IMR-90 (cell line): ENCODE measurements around the gene CYP19A1. TPM values are rescaled to one million over a fixed set of nuclear protein-coding genes. Genes with fewer than 3 reads are reported as not detected.

Source experiments
- ATAC-seq: fragments of 200-7000 bp; cut with Tn5 transposase; 2 replicates; pipeline ENCODE4 v1.9.1; 2020; ENCODE audit warnings: low read depth, mild to moderate bottlenecking, moderate library complexity
- BruUV-seq: library from RNA; stranded (reverse); fragments of 400-500 nt; replicated peaks from 2 replicates; lab custom pipeline; 2021; lab: Mats Ljungman, UMichigan
- CTCF ChIA-PET: fragments of 300-600 bp; formaldehyde crosslinking; extraction: SDS; loops from one replicate; lab custom pipeline; 2021; ENCODE audit warnings: antibody characterized with exemption; lab: Yijun Ruan, JAX
- POLR2A ChIA-PET: fragments of 300-600 bp; sonication (Branson Sonifier 250); formaldehyde crosslinking; loops from one replicate; lab custom pipeline; 2022; ENCODE audit warnings: antibody characterized with exemption; ENCODE audit not compliant: unreplicated experiment; lab: Charles Lee
- DNase-seq: peaks from one replicate; pipeline ENCODE4 v3.0.0; 2013
- H2AFZ ChIP-seq: replicated peaks from 2 replicates; pipeline ENCODE3; 2013; ENCODE audit warnings: low read length, mild to moderate bottlenecking; ENCODE audit not compliant: poor library complexity
- H2AK5ac ChIP-seq: 2 replicates; pipeline ENCODE4 v1.6.1; 2013; ENCODE audit warnings: low read depth, low read length, inconsistent platforms
- H2AK9ac ChIP-seq: replicated peaks from 2 replicates; pipeline ENCODE3; 2013; ENCODE audit warnings: mild to moderate bottlenecking, low read depth, low read length, moderate library complexity; ENCODE audit not compliant: poor library complexity
- H2BK120ac ChIP-seq: 2 replicates; pipeline ENCODE4 v1.6.1; 2013; ENCODE audit warnings: low read depth, low read length, inconsistent platforms
- H2BK15ac ChIP-seq: 3 replicates; pipeline ENCODE4 v1.6.1; 2013; ENCODE audit warnings: low read depth, low read length, inconsistent platforms
- H2BK20ac ChIP-seq: 2 replicates; pipeline ENCODE4 v1.6.1; 2013; ENCODE audit warnings: low read depth, mild to moderate bottlenecking, inconsistent platforms, low read length, moderate library complexity
- H2BK5ac ChIP-seq: 2 replicates; pipeline ENCODE4 v1.6.1; 2013; ENCODE audit warnings: mild to moderate bottlenecking, low read depth, low read length, inconsistent platforms; ENCODE audit not compliant: poor library complexity, severe bottlenecking
- H3K14ac ChIP-seq: replicated peaks from 2 replicates; pipeline ENCODE4 v1.6.1; 2013; ENCODE audit warnings: low read depth, low read length, inconsistent platforms
- H3K18ac ChIP-seq: 2 replicates; pipeline ENCODE4 v1.6.1; 2013; ENCODE audit warnings: low read depth, low read length, control low read depth
- H3K23ac ChIP-seq: 2 replicates; pipeline ENCODE4 v1.6.1; 2013; ENCODE audit warnings: low read depth, low read length, inconsistent platforms
- H3K27ac ChIP-seq: 2 replicates; pipeline ENCODE4 v1.5.1; 2013; ENCODE audit warnings: mild to moderate bottlenecking, control low read depth, low read length; ENCODE audit not compliant: insufficient read depth
- H3K27me3 ChIP-seq: 2 replicates; pipeline ENCODE4 v1.6.1; 2013; ENCODE audit warnings: low read length; ENCODE audit not compliant: control insufficient read depth, insufficient read depth
- H3K36me3 ChIP-seq: 2 replicates; pipeline ENCODE4 v1.6.1; 2013; ENCODE audit warnings: low read length, mixed read lengths; ENCODE audit not compliant: control insufficient read depth, insufficient read depth
- H3K4ac ChIP-seq: 2 replicates; pipeline ENCODE4 v1.6.1; 2013; ENCODE audit warnings: low read depth, low read length, inconsistent platforms
- H3K4me1 ChIP-seq: 2 replicates; pipeline ENCODE4 v1.6.1; 2013; ENCODE audit warnings: low read length, mixed read lengths; ENCODE audit not compliant: control insufficient read depth, insufficient read depth
- H3K4me2 ChIP-seq: 2 replicates; pipeline ENCODE4 v1.6.1; 2013; ENCODE audit warnings: low read depth, mild to moderate bottlenecking, control low read depth, low read length, moderate library complexity
- H3K4me3 ChIP-seq: 2 replicates; pipeline ENCODE4 v1.5.1; 2013; ENCODE audit warnings: low read depth, mild to moderate bottlenecking, control low read depth, low read length, moderate library complexity; ENCODE audit not compliant: insufficient read depth
- H3K56ac ChIP-seq: 2 replicates; pipeline ENCODE4 v1.6.1; 2013; ENCODE audit warnings: low read length, inconsistent platforms; ENCODE audit not compliant: insufficient read depth; ENCODE audit errors: extremely low read depth
- H3K79me1 ChIP-seq, 2 experiments: 2 replicates each; pipeline ENCODE4 v1.6.1; 2013; ENCODE audit warnings: low read length in 2 of 2, inconsistent platforms in 1 of 2, low read depth in 1 of 2
- H3K9ac ChIP-seq: 2 replicates; pipeline ENCODE4 v1.6.1; 2013; ENCODE audit warnings: low read depth, low read length, control low read depth
- H3K9me1 ChIP-seq: 2 replicates; pipeline ENCODE4 v1.6.1; 2013; ENCODE audit warnings: low read length, inconsistent platforms; ENCODE audit not compliant: insufficient read depth
- H3K9me3 ChIP-seq: 2 replicates; pipeline ENCODE4 v1.6.1; 2013; ENCODE audit warnings: low read length; ENCODE audit not compliant: control insufficient read depth, insufficient read depth
- H4K20me1 ChIP-seq: 2 replicates; pipeline ENCODE4 v1.6.1; 2013; ENCODE audit warnings: low read length, inconsistent platforms; ENCODE audit not compliant: insufficient read depth
- H4K5ac ChIP-seq: 2 replicates; pipeline ENCODE4 v1.6.1; 2013; ENCODE audit warnings: mild to moderate bottlenecking, low read depth, low read length, control low read depth
- H4K8ac ChIP-seq, 2 experiments: 2 replicates each; pipeline ENCODE4 v1.6.1; 2013; ENCODE audit warnings: low read depth in 2 of 2, low read length in 2 of 2, control low read depth in 1 of 2, inconsistent platforms in 1 of 2
- H4K91ac ChIP-seq: 2 replicates; pipeline ENCODE4 v1.6.1; 2013; ENCODE audit warnings: low read depth, low read length, inconsistent platforms; ENCODE audit not compliant: insufficient read depth
- ELK1 ChIP-seq: fragments of 150-350 bp; IDR thresholded peaks from 2 replicates; pipeline ENCODE4 v1.6.1; 2016; ENCODE audit warnings: low read depth, mild to moderate bottlenecking, low read length, moderate library complexity, borderline replicate concordance
- MAFK ChIP-seq: IDR thresholded peaks from 2 replicates; pipeline ENCODE4 v1.6.1; 2012; ENCODE audit warnings: low read depth, low read length, improper control_type of control experiment
- NFE2L2 ChIP-seq: fragments of 150-350 bp; IDR thresholded peaks from 2 replicates; pipeline ENCODE4 v1.6.1; 2016; ENCODE audit warnings: low read depth, mild to moderate bottlenecking, low read length
- POLR2A ChIP-seq: IDR thresholded peaks from 2 replicates; pipeline ENCODE4 v1.6.1; 2012; ENCODE audit warnings: mild to moderate bottlenecking, low read depth, low read length
- WGBS, 2 experiments: methylation state at CpG; one replicate each; pipeline versions ENCODE4 v1.1.5 to v1.1.7; 2013; ENCODE audit warnings: missing lambda C conversion rate in 2 of 2; ENCODE audit not compliant: insufficient read length in 1 of 2; ENCODE audit errors: extremely low coverage in 2 of 2; 5-methylcytosine and 5-hydroxymethylcytosine counted together
- dilution Hi-C: fragments of 300-500 bp; cut with HindIII; formaldehyde crosslinking; loops from one replicate; pipeline ENCODE4 v1.14.3; 2018; ENCODE audit warnings: low sequenced_read_pairs; ENCODE audit not compliant: unreplicated experiment
- in situ Hi-C: fragments of 300-500 bp; cut with MboI; formaldehyde crosslinking; loops from 3 replicates; pipeline ENCODE4 v1.14.3; 2019; ENCODE audit warnings: low sequenced_read_pairs, inconsistent platforms, mixed read lengths
- intact Hi-C: fragments of 100-400 bp; cut with micrococcal nuclease; formaldehyde crosslinking; loops from 2 replicates; pipeline ENCODE4 v1.10.0; 2022
- polyA plus RNA-seq, 3 experiments: library from polyadenylated mRNA; depleted of rRNA; stranded (reverse); fragments of >200 nt; gene quantifications; 2 replicates each; pipeline ENCODE4 v1.2.3, GENCODE V29; 2012; ENCODE audit warnings: low replicate concordance in 1 of 3
- total RNA-seq: library from RNA; depleted of rRNA; stranded (reverse); fragments of >200 nt; gene quantifications from 2 replicates; pipeline ENCODE4 v1.2.3, GENCODE V29; 2012

The CYP19A1 gene
- total and polyA plus RNA-seq, 2 of the 4 experiments (the other 2 are of a cell fraction), result not detected

GRCh38 chr15:51342227-51342999 is 4.0 kb upstream of the CYP19A1 start:
- Histone ChIP-seq H2BK20ac (no peak overlapping the region), H4K8ac (no peak overlapping the region), H3K27ac (no peak overlapping the region), H2AFZ (no peak overlapping the region), H3K4me2 (no peak overlapping the region; the same call in 1 of the 2 replicates), H2AK5ac (no peak overlapping the region), H2BK15ac (no peak overlapping the region), H2AK9ac (no peak overlapping the region), H3K79me1 (no peaks in the 10 kb centered on the region), H3K18ac (no peak overlapping the region), H3K4ac (no peak overlapping the region), H4K91ac (no peak overlapping the region), H3K4me1 (no peaks in the 10 kb centered on the region; the same call in 1 of the 2 replicates), H3K36me3 (no peaks in the 10 kb centered on the region), H3K9me3 (no peaks in the 10 kb centered on the region), H3K23ac (no peak overlapping the region), H3K56ac (no peak overlapping the region), H3K14ac (no peak overlapping the region), H2BK120ac (no peak overlapping the region), H3K27me3 (peaks cover 61% of the 10 kb centered on the region), H3K4me3 (no peak overlapping the region), H4K20me1 (no peaks in the 10 kb centered on the region), H4K5ac (no peak overlapping the region), H3K9ac (no peak overlapping the region), H3K9me1 (no peaks in the 10 kb centered on the region), H2BK5ac (no peak overlapping the region)
- TF ChIP-seq ELK1 (no peak), POLR2A (no peak), NFE2L2 (no peak), MAFK (no peak)
- ChIA-PET POLR2A (no interaction called here), CTCF (no interaction called here)
- no peak for ATAC-seq
- in situ Hi-C loops, result no loop called here
- dilution Hi-C loops, result no loop called here
- WGBS, 2 experiments, result 61% methylated on average over 6 of the region's 16 CpGs; no CpG with 5 or more reads in 1 of the 2 experiments
- no peak for DNase-seq
- no TSS peak for BruUV-seq
- intact Hi-C loops, result no loop called here
